ENCODE results near the gene AK4.

Gene AK4

GRCh38 chr1:65167586-65168242, 19.7 kb downstream of the AK4 start:
- Histone ChIP-seq H3K36me3 (ENCODE audit: insufficient read depth, low read length) (no peaks in the 10 kb centered on the region), H3K4me3 (ENCODE audit: low read depth in 1 of 2, low read length in 2 of 2) (no peak overlapping the region), H3K9me3 (ENCODE audit: low read length) (no peaks in the 10 kb centered on the region), H3K4me1 (ENCODE audit: insufficient read depth, low read length) (peaks cover 23% of the 10 kb centered on the region), H3K27me3 (ENCODE audit: control insufficient read depth in 1 of 2, insufficient read depth in 2 of 2, low read length in 2 of 2) (no peaks in the 10 kb centered on the region), H3K9ac (ENCODE audit: low read length) (no peak overlapping the region), H3K27ac (ENCODE audit: low read depth, low read length) (no peak overlapping the region)

DNA sequence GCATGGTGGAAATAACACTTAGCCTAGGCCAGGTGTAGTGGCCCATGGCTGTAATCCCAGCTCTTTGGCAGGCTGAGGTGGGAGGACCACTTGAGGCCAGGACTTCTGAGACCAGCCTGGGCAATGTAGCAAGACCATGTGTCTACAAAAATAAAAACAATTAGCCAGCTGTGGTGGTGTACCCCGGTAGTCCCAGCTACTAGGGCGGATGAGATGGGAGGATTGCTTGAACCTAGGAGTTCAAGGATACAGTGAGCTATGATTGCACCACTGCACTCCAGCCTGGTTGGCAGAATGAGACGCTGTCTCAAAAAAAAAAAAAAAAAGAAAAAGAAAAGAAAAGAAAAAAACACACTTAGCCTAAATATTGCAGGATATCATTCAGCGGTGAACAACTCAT, 20.9 kb downstream of the AK4 start:
- no peaks in the 10 kb centered on the region for H3K9me3 ChIP-seq (ENCODE audit: low read length)
- no peaks in the 10 kb centered on the region for H3K27me3 ChIP-seq (ENCODE audit: control insufficient read depth in 1 of 2, insufficient read depth in 2 of 2, low read length in 2 of 2)
- no peak overlapping the region for H3K9ac ChIP-seq (ENCODE audit: low read length)
- no peak overlapping the region for H3K27ac ChIP-seq (ENCODE audit: low read depth, low read length)
- no peaks in the 10 kb centered on the region for H3K36me3 ChIP-seq (ENCODE audit: insufficient read depth, low read length)
- H3K4me3 ChIP-seq (ENCODE audit: low read depth in 1 of 2, low read length in 2 of 2), result no peak overlapping the region
- peaks cover 26% of the 10 kb centered on the region for H3K4me1 ChIP-seq (ENCODE audit: insufficient read depth, low read length)

- Histone ChIP-seq H3K27me3 (ENCODE audit: control insufficient read depth in 1 of 2, insufficient read depth in 2 of 2, low read length in 2 of 2) (no peaks in the 10 kb centered on the region), H3K4me1 (ENCODE audit: insufficient read depth, low read length) (peaks cover 33% of the 10 kb centered on the region), H3K4me3 (ENCODE audit: low read depth in 1 of 2, low read length in 2 of 2) (no peak overlapping the region), H3K9ac (ENCODE audit: low read length) (no peak overlapping the region), H3K36me3 (ENCODE audit: insufficient read depth, low read length) (no peaks in the 10 kb centered on the region), H3K27ac (ENCODE audit: low read depth, low read length) (no peak overlapping the region), H3K9me3 (ENCODE audit: low read length) (no peaks in the 10 kb centered on the region)
These were observed 22.6 kb downstream of the AK4 start for GRCh38 chr1:65170511-65171142.

DNA sequence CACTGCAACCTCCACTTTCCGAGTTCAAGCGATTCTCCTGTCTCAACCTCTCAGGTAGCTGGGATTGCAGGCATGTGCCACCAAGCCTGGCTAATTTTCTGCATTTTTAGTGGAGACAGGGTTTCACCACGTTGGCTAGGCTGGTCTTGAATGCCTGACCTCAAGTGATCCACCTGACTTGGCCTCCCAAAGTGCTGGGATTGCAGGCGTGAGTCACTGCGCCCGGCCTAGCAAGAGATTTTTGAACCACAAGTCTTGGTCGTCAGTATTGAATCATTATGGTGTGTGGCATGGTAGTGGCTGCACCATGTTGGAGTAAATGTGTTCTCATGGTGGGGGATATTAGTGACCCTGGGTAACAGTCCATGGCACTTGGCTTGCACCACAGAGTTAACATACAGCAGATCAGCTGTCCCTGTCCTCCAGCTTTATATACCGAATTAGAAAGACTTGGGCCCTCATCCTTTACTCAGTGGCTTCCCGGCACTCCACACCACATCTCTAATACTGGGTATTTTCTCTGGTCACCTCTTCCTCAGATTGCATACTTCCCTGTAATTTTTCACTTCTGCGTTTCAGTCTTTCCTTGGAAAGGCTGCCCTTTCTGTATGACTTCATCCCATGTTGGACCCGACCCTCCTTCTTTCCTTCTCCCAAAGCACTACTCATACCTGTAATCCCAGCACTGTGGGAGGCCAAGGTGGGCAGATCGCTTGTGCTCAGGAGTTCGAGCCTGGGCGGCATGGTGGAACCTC, 25.1 kb downstream of the AK4 start:
- Histone ChIP-seq H3K36me3 (ENCODE audit: insufficient read depth, low read length) (no peaks in the 10 kb centered on the region), H3K4me3 (ENCODE audit: low read depth in 1 of 2, low read length in 2 of 2) (no peak overlapping the region), H3K9ac (ENCODE audit: low read length) (no peak overlapping the region), H3K27me3 (ENCODE audit: control insufficient read depth in 1 of 2, insufficient read depth in 2 of 2, low read length in 2 of 2) (no peaks in the 10 kb centered on the region), H3K9me3 (ENCODE audit: low read length) (no peaks in the 10 kb centered on the region), H3K27ac (ENCODE audit: low read depth, low read length) (no peak overlapping the region), H3K4me1 (ENCODE audit: insufficient read depth, low read length) (peaks cover 40% of the 10 kb centered on the region)

DNA sequence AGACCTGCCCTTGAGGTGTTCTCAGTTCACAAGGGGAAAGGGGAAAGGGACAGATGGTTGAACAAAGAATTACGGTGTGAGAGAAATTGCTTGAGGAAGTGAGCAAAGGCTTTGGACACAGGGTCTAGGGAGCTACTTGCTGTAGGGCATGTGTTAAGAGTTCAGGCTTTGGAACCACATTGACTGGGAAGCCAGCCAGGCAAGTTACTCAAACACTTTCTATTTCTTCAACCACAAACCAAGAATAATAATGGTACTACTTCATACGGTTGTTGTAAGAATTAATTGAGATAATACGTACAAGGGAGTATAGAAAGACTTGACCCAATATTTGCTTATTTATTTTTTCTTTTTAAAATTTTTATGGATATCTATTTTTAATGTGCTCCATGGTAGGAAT, 26.6 kb downstream of the AK4 start:
- Histone ChIP-seq H3K9me3 (ENCODE audit: low read length) (no peaks in the 10 kb centered on the region), H3K4me3 (ENCODE audit: low read depth in 1 of 2, low read length in 2 of 2) (no peak overlapping the region), H3K27ac (ENCODE audit: low read depth, low read length) (no peak overlapping the region), H3K9ac (ENCODE audit: low read length) (no peak overlapping the region), H3K4me1 (ENCODE audit: insufficient read depth, low read length) (peaks cover 40% of the 10 kb centered on the region), H3K27me3 (ENCODE audit: control insufficient read depth in 1 of 2, insufficient read depth in 2 of 2, low read length in 2 of 2) (no peaks in the 10 kb centered on the region), H3K36me3 (ENCODE audit: insufficient read depth, low read length) (no peaks in the 10 kb centered on the region)

- H3K9ac ChIP-seq (ENCODE audit: low read length), result no peak overlapping the region
- H3K27ac ChIP-seq (ENCODE audit: low read depth, low read length), result no peak overlapping the region
- peaks cover 37% of the 10 kb centered on the region for H3K4me1 ChIP-seq (ENCODE audit: insufficient read depth, low read length)
- H3K27me3 ChIP-seq (ENCODE audit: control insufficient read depth in 1 of 2, insufficient read depth in 2 of 2, low read length in 2 of 2), result no peaks in the 10 kb centered on the region
- peak overlapping the region in 1 of 2 donors; percentile 6 for H3K4me3 ChIP-seq (ENCODE audit: low read depth in 1 of 2, low read length in 2 of 2)
- no peaks in the 10 kb centered on the region for H3K36me3 ChIP-seq (ENCODE audit: insufficient read depth, low read length)
- H3K9me3 ChIP-seq (ENCODE audit: low read length), result no peaks in the 10 kb centered on the region
These were observed 27.4 kb downstream of the AK4 start for GRCh38 chr1:65175171-65176055.

DNA sequence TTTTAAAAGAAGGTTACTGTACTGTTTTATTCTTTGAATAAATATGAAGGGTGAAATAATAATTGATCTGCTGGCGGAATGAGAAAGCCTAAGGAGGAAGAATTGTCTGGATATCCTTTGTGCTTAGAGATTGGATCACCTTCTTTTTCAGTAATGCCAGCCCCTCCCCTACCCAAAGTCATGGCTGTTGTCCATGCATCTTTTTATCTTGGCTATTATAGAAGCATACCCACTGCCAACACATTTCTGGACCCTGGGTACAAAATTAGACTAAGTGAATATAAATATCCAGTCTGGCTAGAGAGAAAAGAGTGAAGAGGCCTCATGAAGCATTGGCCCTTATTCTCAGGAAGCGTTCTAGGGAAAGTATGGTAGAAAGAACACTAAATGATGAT, 28.1 kb downstream of the AK4 start:
- no peak overlapping the region for H3K27ac ChIP-seq (ENCODE audit: low read depth, low read length)
- no peaks in the 10 kb centered on the region for H3K36me3 ChIP-seq (ENCODE audit: insufficient read depth, low read length)
- no peak overlapping the region for H3K4me3 ChIP-seq (ENCODE audit: low read depth in 1 of 2, low read length in 2 of 2)
- no peak overlapping the region for H3K9ac ChIP-seq (ENCODE audit: low read length)
- H3K27me3 ChIP-seq (ENCODE audit: control insufficient read depth in 1 of 2, insufficient read depth in 2 of 2, low read length in 2 of 2), result no peaks in the 10 kb centered on the region
- H3K4me1 ChIP-seq (ENCODE audit: insufficient read depth, low read length), result peaks cover 31% of the 10 kb centered on the region
- H3K9me3 ChIP-seq (ENCODE audit: low read length), result no peaks in the 10 kb centered on the region

DNA sequence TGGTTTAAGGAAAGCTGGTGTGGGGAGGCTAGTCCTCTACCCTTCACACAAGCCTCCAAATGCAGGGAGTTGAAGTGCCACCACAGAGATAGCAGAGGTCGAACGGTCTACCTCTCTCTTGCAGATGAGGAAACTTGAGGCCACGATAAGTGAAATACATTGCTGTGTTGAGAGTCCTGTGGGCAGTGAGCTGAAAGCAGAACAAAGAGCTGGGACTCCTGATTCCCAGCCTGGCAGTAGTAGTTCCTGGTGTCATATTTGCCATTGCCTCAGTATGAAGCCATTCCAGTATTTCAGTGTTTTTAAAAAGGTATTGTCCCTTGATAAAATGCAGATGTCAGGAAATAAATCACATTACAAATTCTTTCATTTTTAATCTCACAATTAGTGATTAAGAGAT, 28.6 kb downstream of the AK4 start:
- Histone ChIP-seq H3K9ac (ENCODE audit: low read length) (no peak overlapping the region), H3K36me3 (ENCODE audit: insufficient read depth, low read length) (no peaks in the 10 kb centered on the region), H3K27ac (ENCODE audit: low read depth, low read length) (no peak overlapping the region), H3K9me3 (ENCODE audit: low read length) (no peaks in the 10 kb centered on the region), H3K4me1 (ENCODE audit: insufficient read depth, low read length) (peaks cover 31% of the 10 kb centered on the region), H3K27me3 (ENCODE audit: control insufficient read depth in 1 of 2, insufficient read depth in 2 of 2, low read length in 2 of 2) (no peaks in the 10 kb centered on the region), H3K4me3 (ENCODE audit: low read depth in 1 of 2, low read length in 2 of 2) (no peak overlapping the region)

- H3K27ac ChIP-seq (ENCODE audit: low read depth, low read length), result no peak overlapping the region
- H3K9me3 ChIP-seq (ENCODE audit: low read length), result no peaks in the 10 kb centered on the region
- H3K4me3 ChIP-seq (ENCODE audit: low read depth in 1 of 2, low read length in 2 of 2), result no peak overlapping the region
- H3K4me1 ChIP-seq (ENCODE audit: insufficient read depth, low read length), result peaks cover 31% of the 10 kb centered on the region
- H3K9ac ChIP-seq (ENCODE audit: low read length), result no peak overlapping the region
- no peaks in the 10 kb centered on the region for H3K27me3 ChIP-seq (ENCODE audit: control insufficient read depth in 1 of 2, insufficient read depth in 2 of 2, low read length in 2 of 2)
- H3K36me3 ChIP-seq (ENCODE audit: insufficient read depth, low read length), result no peaks in the 10 kb centered on the region
These were observed 29.5 kb downstream of the AK4 start for GRCh38 chr1:65177457-65177856.

DNA sequence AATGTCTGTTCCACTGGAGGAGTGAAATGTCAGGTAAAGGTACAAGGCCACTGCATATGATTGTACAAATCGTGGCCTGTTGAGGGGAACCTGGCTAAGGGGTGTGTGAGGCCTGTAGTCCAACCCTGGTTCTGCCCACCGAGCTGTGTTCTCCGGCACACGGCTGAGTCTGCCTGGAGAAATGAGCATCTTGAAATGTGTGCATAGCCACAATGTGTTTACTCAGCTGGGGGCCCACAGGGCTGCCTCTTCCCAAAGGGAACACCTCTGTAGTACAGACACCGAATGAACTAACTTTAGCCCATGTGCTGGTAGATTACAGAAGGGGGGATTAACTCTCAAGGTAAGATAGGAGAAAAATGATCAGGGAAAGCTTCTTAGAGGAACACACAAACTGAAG, 30.2 kb downstream of the AK4 start:
- H3K4me3 ChIP-seq (ENCODE audit: low read depth in 1 of 2, low read length in 2 of 2), result no peak overlapping the region
- no peaks in the 10 kb centered on the region for H3K27me3 ChIP-seq (ENCODE audit: control insufficient read depth in 1 of 2, insufficient read depth in 2 of 2, low read length in 2 of 2)
- H3K9me3 ChIP-seq (ENCODE audit: low read length), result no peaks in the 10 kb centered on the region
- H3K27ac ChIP-seq (ENCODE audit: low read depth, low read length), result no peak overlapping the region
- H3K4me1 ChIP-seq (ENCODE audit: insufficient read depth, low read length), result peaks cover 31% of the 10 kb centered on the region
- no peak overlapping the region for H3K9ac ChIP-seq (ENCODE audit: low read length)
- H3K36me3 ChIP-seq (ENCODE audit: insufficient read depth, low read length), result no peaks in the 10 kb centered on the region

DNA sequence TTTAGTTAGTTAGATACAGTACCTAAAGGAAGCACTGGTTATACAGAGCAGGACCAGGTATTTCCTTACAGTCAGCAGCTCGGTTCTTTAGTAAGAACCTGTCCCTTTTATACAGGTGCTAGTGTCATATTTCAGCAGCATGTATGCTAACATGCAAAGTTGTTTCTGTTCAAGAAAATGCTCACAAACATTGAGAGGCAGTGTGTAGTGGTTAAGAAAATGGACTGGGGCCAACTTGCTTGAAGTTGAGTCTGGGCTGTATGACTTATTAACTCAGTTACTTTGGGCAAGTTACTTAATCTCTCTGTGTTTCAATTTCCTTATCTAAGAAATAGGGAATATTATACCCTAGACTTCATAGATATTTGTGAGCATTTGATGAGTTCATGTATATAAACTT, 31.1 kb downstream of the AK4 start:
- H3K9ac ChIP-seq (ENCODE audit: low read length), result no peak overlapping the region
- H3K4me1 ChIP-seq (ENCODE audit: insufficient read depth, low read length), result peaks cover 25% of the 10 kb centered on the region
- no peaks in the 10 kb centered on the region for H3K9me3 ChIP-seq (ENCODE audit: low read length)
- no peak overlapping the region for H3K27ac ChIP-seq (ENCODE audit: low read depth, low read length)
- no peaks in the 10 kb centered on the region for H3K27me3 ChIP-seq (ENCODE audit: control insufficient read depth in 1 of 2, insufficient read depth in 2 of 2, low read length in 2 of 2)
- no peaks in the 10 kb centered on the region for H3K36me3 ChIP-seq (ENCODE audit: insufficient read depth, low read length)
- no peak overlapping the region for H3K4me3 ChIP-seq (ENCODE audit: low read depth in 1 of 2, low read length in 2 of 2)

Measured in muscle layer of colon (tissue), 2 donors.